K562 (cell line): ENCODE results near the gene RPLP2. TPM values are rescaled to one million over a fixed set of nuclear protein-coding genes. Genes with fewer than 3 reads are reported as not detected.
A peak's percentile ranks its signal among the peaks of the same experiment; 100 is the strongest.

ENCODE experiments used
- ATAC-seq: fragments of 200-7000 bp; cut with Tn5 transposase; 3 replicates; pipeline ENCODE4 v1.9.1; 2020; ENCODE audit warnings: moderate library complexity
- BruUV-seq: library from RNA; stranded (reverse); fragments of 400-500 nt; replicated peaks from 2 replicates; lab custom pipeline; 2021; lab: Mats Ljungman, UMichigan
- CTCF ChIA-PET: fragments of 300-600 bp; formaldehyde crosslinking; extraction: SDS; loops from one replicate; lab custom pipeline; 2021; ENCODE audit warnings: low intra/inter-chr PET ratio; lab: Yijun Ruan, JAX
- POLR2A ChIA-PET: fragments of 300-600, 350-650 bp; sonication (Branson Sonifier 250); formaldehyde crosslinking; extraction: SDS; loops from one replicate; lab custom pipeline; 2021; ENCODE audit warnings: antibody characterized with exemption, inconsistent platforms; lab: Yijun Ruan, JAX
- DNase-seq, 4 experiments: peaks; one replicate each; pipeline versions ENCODE4 v3.0.0 to v3.0.0-alpha.2; 2011 to 2018; ENCODE audit warnings: low spot score in 3 of 4, mixed read lengths in 3 of 4; ENCODE audit errors: extremely low read depth in 1 of 4
- FAIRE-seq: peaks from 2 replicates; lab custom pipeline; 2011; peaks lifted over from hg19 to GRCh38; lab: Jason Lieb, UNC
- H2AFZ ChIP-seq: 2 replicates; pipeline ENCODE4 v1.6.0; 2011; ENCODE audit warnings: low read depth, low read length, control low read depth, inconsistent platforms
- H3K27ac ChIP-seq: fragments of 200-600 bp; 3 replicates; pipeline ENCODE4 v1.8.0; 2011; ENCODE audit warnings: low read depth, mild to moderate bottlenecking, control low read depth, inconsistent platforms, low read length, moderate library complexity, mixed read lengths; ENCODE audit errors: extremely low read depth
- H3K27me3 ChIP-seq, 2 experiments: fragments of 300-600 bp in 1 of 2; 2 replicates in 1 of 2; 3 replicates in 1 of 2; pipeline versions ENCODE4 v1.6.0 to v1.8.0; 2011; ENCODE audit warnings: inconsistent platforms in 2 of 2, low read length in 2 of 2, mild to moderate bottlenecking in 1 of 2, mixed read lengths in 1 of 2, moderate library complexity in 1 of 2; ENCODE audit not compliant: control insufficient read depth in 2 of 2, insufficient read depth in 2 of 2
- H3K36me3 ChIP-seq: fragments of 300-600 bp; 3 replicates; pipeline ENCODE4 v1.8.0; 2011; ENCODE audit warnings: mild to moderate bottlenecking, low read length, inconsistent platforms; ENCODE audit not compliant: control insufficient read depth, insufficient read depth
- H3K4me1 ChIP-seq, 2 experiments: fragments of 200-600 bp in 1 of 2; replicated peaks in 1 of 2; 2 replicates in 1 of 2; 3 replicates in 1 of 2; pipeline versions ENCODE4 v1.5.1 to v1.8.0; 2011; ENCODE audit warnings: inconsistent platforms in 2 of 2, low read length in 2 of 2, mild to moderate bottlenecking in 1 of 2, mixed read lengths in 1 of 2, moderate library complexity in 1 of 2; ENCODE audit not compliant: control insufficient read depth in 2 of 2, insufficient read depth in 2 of 2
- H3K4me2 ChIP-seq: 2 replicates; pipeline ENCODE4 v1.6.1; 2011; ENCODE audit warnings: low read length, control low read depth, inconsistent platforms, mixed read lengths; ENCODE audit not compliant: insufficient read depth
- H3K4me3 ChIP-seq: fragments of 200-600 bp; sonication (generic), shearing (Covaris generic); 2 replicates; pipeline ENCODE4 v1.5.1; 2016; ENCODE audit warnings: control low read depth, inconsistent platforms
- H3K79me2 ChIP-seq: fragments of 200-600 bp; 3 replicates; pipeline ENCODE4 v1.8.0; 2011; ENCODE audit warnings: low read length, inconsistent platforms; ENCODE audit not compliant: control insufficient read depth, insufficient read depth
- H3K9ac ChIP-seq, 2 experiments: 2 replicates each; pipeline versions ENCODE4 v1.6.0 to v1.6.1; 2011; ENCODE audit warnings: low read depth in 2 of 2, low read length in 2 of 2, control low read depth in 1 of 2, inconsistent platforms in 1 of 2, mild to moderate bottlenecking in 1 of 2, mixed read lengths in 1 of 2; ENCODE audit not compliant: insufficient read depth in 1 of 2
- H3K9me1 ChIP-seq: one replicate; pipeline ENCODE4 v1.6.0; 2011; ENCODE audit warnings: inconsistent platforms, mild to moderate bottlenecking, low read length, moderate library complexity; ENCODE audit not compliant: control insufficient read depth, insufficient read depth
- H3K9me3 ChIP-seq: replicated peaks from 2 replicates; pipeline ENCODE4 v1.5.1; 2011; ENCODE audit warnings: low read depth, low read length, inconsistent platforms; ENCODE audit not compliant: control insufficient read depth, insufficient read depth
- H4K20me1 ChIP-seq: replicated peaks from 2 replicates; pipeline ENCODE4 v1.6.1; 2011; ENCODE audit warnings: low read length, inconsistent platforms, mixed read lengths; ENCODE audit not compliant: control insufficient read depth, insufficient read depth
- GATA2 ChIP-seq: sonication (generic); formaldehyde crosslinking; IDR thresholded peaks from 2 replicates; pipeline ENCODE4 v1.4.0; 2020; ENCODE audit warnings: mild to moderate bottlenecking, missing genetic modification reagents
- HNRNPK ChIP-seq: fragments of 200-400 bp; formaldehyde crosslinking; IDR thresholded peaks from one replicate; pipeline ENCODE4 v1.6.1; 2018; ENCODE audit warnings: mild to moderate bottlenecking, low read depth, low read length; ENCODE audit not compliant: poor library complexity, severe bottlenecking
- PHF21A ChIP-seq: fragments of 450-650 bp; IDR thresholded peaks from 2 replicates; pipeline ENCODE4 v1.6.1; 2017; ENCODE audit warnings: low read depth, borderline replicate concordance
- POLR2G ChIP-seq: fragments of 200-400 bp; formaldehyde crosslinking; IDR thresholded peaks from 2 replicates; pipeline ENCODE4 v1.6.1; 2017; ENCODE audit warnings: low read depth, mild to moderate bottlenecking, antibody characterized with exemption, low read length, moderate library complexity
- RB1 ChIP-seq: fragments of 450-650 bp; IDR thresholded peaks from 2 replicates; pipeline ENCODE4 v1.6.1; 2017; ENCODE audit warnings: low read depth, mild to moderate bottlenecking
- TAF1 ChIP-seq: IDR thresholded peaks from 2 replicates; pipeline ENCODE4 v1.6.1; 2011; ENCODE audit warnings: mild to moderate bottlenecking, low read length, moderate library complexity; ENCODE audit not compliant: insufficient read depth, control insufficient read depth, severe bottlenecking; ENCODE audit errors: extremely low read depth
- TAF15 ChIP-seq: fragments of 200-400 bp; formaldehyde crosslinking; IDR thresholded peaks from 2 replicates; pipeline ENCODE4 v1.6.1; 2017; ENCODE audit warnings: mild to moderate bottlenecking, low read depth, low read length, moderate library complexity
- TCFL5 ChIP-seq: fragments of 250-450 bp; sonication (Bioruptor Pico); conservative IDR thresholded peaks from 2 replicates; pipeline ENCODE4 v1.6.1; 2021; ENCODE audit warnings: mild to moderate bottlenecking, moderate library complexity, matching md5 sums
- TFAP4 ChIP-seq: sonication (generic); formaldehyde crosslinking; IDR thresholded peaks from 2 replicates; pipeline ENCODE4 v1.8.0; 2022; ENCODE audit warnings: missing genetic modification reagents, mild to moderate bottlenecking, moderate library complexity, borderline replicate concordance
- ZBTB33 ChIP-seq: sonication (generic); formaldehyde crosslinking; IDR thresholded peaks from 2 replicates; pipeline ENCODE4 v1.8.1; 2023; ENCODE audit warnings: mild to moderate bottlenecking, missing genetic modification reagents
- ZNF217 ChIP-seq: sonication (generic); formaldehyde crosslinking; IDR thresholded peaks from 2 replicates; pipeline ENCODE4 v1.8.0; 2022; ENCODE audit warnings: mild to moderate bottlenecking, missing genetic modification reagents
- ZNF431 ChIP-seq: sonication (generic); formaldehyde crosslinking; IDR thresholded peaks from 2 replicates; pipeline ENCODE4 v1.8.0; 2022; ENCODE audit warnings: mild to moderate bottlenecking, missing genetic modification reagents
- ZNF507 ChIP-seq: conservative IDR thresholded peaks from 2 replicates; pipeline ENCODE4 v1.6.1; 2017; ENCODE audit warnings: missing genetic modification characterization, missing compliant biosample characterization
- ZNF79 ChIP-seq: fragments of 250-450 bp; sonication (Bioruptor Pico); IDR thresholded peaks from 2 replicates; pipeline ENCODE4 v1.4.0; 2020; ENCODE audit warnings: low read depth, mild to moderate bottlenecking, moderate library complexity
- WGBS: fragments of 100-300 bp; shearing (Covaris generic); methylation state at CpG from one replicate; pipeline ENCODE4 v1.1.6; 2016; ENCODE audit warnings: low coverage, mixed read lengths; ENCODE audit not compliant: insufficient coverage; ENCODE audit errors: missing lambda C conversion rate; 5-methylcytosine and 5-hydroxymethylcytosine counted together
- in situ Hi-C: fragments of 300-500 bp; cut with MboI; formaldehyde crosslinking; loops from 4 replicates; pipeline ENCODE4 v1.15.0; 2018; ENCODE audit warnings: inconsistent platforms, mixed read lengths
- intact Hi-C: fragments of 100-400 bp; cut with micrococcal nuclease; formaldehyde crosslinking; loops from 2 replicates; pipeline ENCODE4 v1.14.2; 2022
- polyA plus RNA-seq, 8 experiments: library from polyadenylated mRNA; depleted of rRNA in 4 of 8; stranded (reverse) in 5 of 8; unstranded in 3 of 8; fragments of >200 nt; fragmentation: Nextera tagmentation in 2 of 8; fragmentation: Illumina TruSeq in 1 of 8; extraction: Ambion mirVana in 2 of 8; extraction: Trizol in 1 of 8; gene quantifications; 2 replicates each; pipeline versions ENCODE4 v1.2.1 to v1.2.3, GENCODE V29; 2011 to 2014; ENCODE audit warnings: inconsistent platforms in 1 of 8, missing spikeins in 1 of 8
- total RNA-seq, 7 experiments: library from RNA; depleted of rRNA in 6 of 7; stranded (reverse); fragments of >200 nt in 6 of 7; fragmentation: Illumina TruSeq in 2 of 7; extraction: Trizol in 2 of 7; gene quantifications; 2 replicates each; pipeline versions ENCODE4 v1.2.1 to v1.2.3, GENCODE V29; 2011 to 2021; ENCODE audit warnings: low replicate concordance in 1 of 7
- TF ChIP-seq, protein P1 (sequence below): fragments of 250-450 bp; sonication (Bioruptor Pico); IDR thresholded peaks from 2 replicates; pipeline ENCODE4 v1.8.0; 2021; ENCODE audit warnings: borderline replicate concordance, mild to moderate bottlenecking, moderate library complexity; ENCODE audit not compliant: poor library complexity, severe bottlenecking
- TF ChIP-seq, protein P2 (sequence below): fragments of 250-450 bp; sonication (Bioruptor Pico); IDR thresholded peaks from 2 replicates; pipeline ENCODE4 v1.4.0; 2020; ENCODE audit warnings: mild to moderate bottlenecking

RPLP2 gene
- total and polyA plus RNA-seq, 9 of the 15 experiments (the other 6 are each of a cell fraction or from before 2014, with no cell fraction given) = 528 to 3,807 (median 1,633) TPM

GRCh38 chr11:764322-765024 lies 45.3 kb upstream of the RPLP2 start:
- in situ Hi-C loops = no loop called here
- 82% methylated on average over 18 of the region's 18 CpGs for WGBS
- Histone ChIP-seq H2AFZ (no peak overlapping the region), H4K20me1 (peaks cover 36% of the 10 kb centered on the region), H3K4me1 (peaks cover 8 to 35% of the 10 kb centered on the region in 2 experiments; a peak in 4 of 5 replicates), H3K27ac (no peak overlapping the region), H3K27me3 (no peaks in the 10 kb centered on the region), H3K4me2 (no peak overlapping the region), H3K9me1 (peaks cover 6% of the 10 kb centered on the region), H3K79me2 (peaks cover 3% of the 10 kb centered on the region; the same call in 1 of the 3 replicates), H3K4me3 (no peak overlapping the region), H3K36me3 (peaks cover 82% of the 10 kb centered on the region), H3K9me3 (no peaks in the 10 kb centered on the region), H3K9ac (no peak overlapping the region; a peak in 1 of 4 replicates)
- ChIA-PET CTCF (interaction anchor here (1.5 kb wide), 1 partner anchor 37 kb away, joined by 8 read pairs; no protein-coding TSS in a partner anchor), POLR2A (interaction anchor here (0.8 to 10.4 kb wide), 7 partner anchors 10 to 282 kb away, joined by 3 to 88 read pairs (median 3); partner anchors contain the start of gene TALDO1)
- ATAC-seq (peak; percentile 6), DNase-seq (no peak), FAIRE-seq (peak; percentile 62)
- BruUV-seq = no TSS peak
- intact Hi-C loops = no loop called here
- no peak for TF ChIP-seq TCFL5 (CRISPR knock-in tag)
- no peak for TF ChIP-seq GATA2 (CRISPR knock-in tag)
- TF ChIP-seq, protein P1, sequence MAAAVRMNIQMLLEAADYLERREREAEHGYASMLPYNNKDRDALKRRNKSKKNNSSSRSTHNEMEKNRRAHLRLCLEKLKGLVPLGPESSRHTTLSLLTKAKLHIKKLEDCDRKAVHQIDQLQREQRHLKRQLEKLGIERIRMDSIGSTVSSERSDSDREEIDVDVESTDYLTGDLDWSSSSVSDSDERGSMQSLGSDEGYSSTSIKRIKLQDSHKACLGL = no peak
- TF ChIP-seq, protein P2, sequence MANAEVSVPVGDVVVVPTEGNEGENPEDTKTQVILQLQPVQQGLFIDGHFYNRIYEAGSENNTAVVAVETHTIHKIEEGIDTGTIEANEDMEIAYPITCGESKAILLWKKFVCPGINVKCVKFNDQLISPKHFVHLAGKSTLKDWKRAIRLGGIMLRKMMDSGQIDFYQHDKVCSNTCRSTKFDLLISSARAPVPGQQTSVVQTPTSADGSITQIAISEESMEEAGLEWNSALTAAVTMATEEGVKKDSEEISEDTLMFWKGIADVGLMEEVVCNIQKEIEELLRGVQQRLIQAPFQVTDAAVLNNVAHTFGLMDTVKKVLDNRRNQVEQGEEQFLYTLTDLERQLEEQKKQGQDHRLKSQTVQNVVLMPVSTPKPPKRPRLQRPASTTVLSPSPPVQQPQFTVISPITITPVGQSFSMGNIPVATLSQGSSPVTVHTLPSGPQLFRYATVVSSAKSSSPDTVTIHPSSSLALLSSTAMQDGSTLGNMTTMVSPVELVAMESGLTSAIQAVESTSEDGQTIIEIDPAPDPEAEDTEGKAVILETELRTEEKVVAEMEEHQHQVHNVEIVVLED (CRISPR knock-in tag) = no peak
- TF ChIP-seq ZNF79 (CRISPR knock-in tag) = no peak
- TF ChIP-seq RB1 = peak; percentile 26; the same call in 1 of the 2 replicates
- TF ChIP-seq HNRNPK = no peak
- TF ChIP-seq ZNF507 = no peak
- 0 out of 2 replicates have a peak, but pooled peaks have one; percentile 81 for TF ChIP-seq TAF15
- 0 out of 2 replicates have a peak, but pooled peaks have one; percentile 3 for TF ChIP-seq TFAP4 (CRISPR knock-in tag)
- TF ChIP-seq TAF1 = peak; percentile 8
- peak; percentile 89 for TF ChIP-seq ZBTB33 (CRISPR knock-in tag)
- TF ChIP-seq PHF21A = no peak
- TF ChIP-seq POLR2G = peak; percentile 63
- TF ChIP-seq ZNF217 = no peak
- no peak for TF ChIP-seq ZNF431 (CRISPR knock-in tag)
